NCI-H345 (cell line): ENCODE results near the gene APBA1.

Experiments used
- DNase-seq: peaks from one replicate; lab custom pipeline; 2025; lab: John Stamatoyannopoulos, UW

Gene APBA1

GRCh38 chr9:69397384-69398214 lies 274.6 kb downstream of the APBA1 start:
- no peak for DNase-seq

GRCh38 chr9:69396759-69397158 lies 275.4 kb downstream of the APBA1 start:
- DNase-seq: no peak

GRCh38 chr9:69395718-69396117 lies 276.5 kb downstream of the APBA1 start:
- DNase-seq: no peak

GRCh38 chr9:69393425-69393824 lies 278.7 kb downstream of the APBA1 start:
- DNase-seq: no peak

GRCh38 chr9:69392826-69393225 lies 279.3 kb downstream of the APBA1 start:
- no peak for DNase-seq

- DNase-seq: no peak
These were observed 280.2 kb downstream of the APBA1 start for GRCh38 chr9:69391946-69392345.

- DNase-seq: no peak
These were observed 280.7 kb downstream of the APBA1 start for GRCh38 chr9:69391487-69391886.

GRCh38 chr9:69389437-69389995 lies 282.7 kb downstream of the APBA1 start:
- DNase-seq: no peak

- DNase-seq: no peak
These were observed 283.6 kb downstream of the APBA1 start for GRCh38 chr9:69388596-69388995.

- DNase-seq: no peak
These were observed 285.5 kb downstream of the APBA1 start for GRCh38 chr9:69386651-69387050.

GRCh38 chr9:69385581-69386033 lies 286.6 kb downstream of the APBA1 start:
- DNase-seq: peak; percentile 0

- no peak for DNase-seq
These were observed 290.0 kb downstream of the APBA1 start for GRCh38 chr9:69382135-69382534.

GRCh38 chr9:69380811-69381210 lies 291.4 kb downstream of the APBA1 start:
- no peak for DNase-seq

GRCh38 chr9:69380301-69380700 lies 291.9 kb downstream of the APBA1 start:
- no peak for DNase-seq

- no peak for DNase-seq
These were observed 292.7 kb downstream of the APBA1 start for GRCh38 chr9:69379270-69379982.

- no peak for DNase-seq
These were observed 294.2 kb downstream of the APBA1 start for GRCh38 chr9:69377981-69378380.
